GM19395 (cell line): Measurements from ENCODE around the gene MAD1L1.

Source experiments
- ATAC-seq: cut with Tn5 transposase; IDR thresholded peaks from one replicate; pipeline ENCODE4 v1.9.1; 2021; ENCODE audit warnings: mild to moderate bottlenecking, moderate library complexity; ENCODE audit not compliant: unreplicated experiment

The MAD1L1 gene

GRCh38 chr7:2158331-2159175 is 74.2 kb downstream of the MAD1L1 start:
- no peak for ATAC-seq

- no peak for ATAC-seq
These were observed 75.1 kb downstream of the MAD1L1 start for GRCh38 chr7:2157473-2158279.

GRCh38 chr7:2156756-2157472 is 75.8 kb downstream of the MAD1L1 start:
- ATAC-seq, result no peak

DNA sequence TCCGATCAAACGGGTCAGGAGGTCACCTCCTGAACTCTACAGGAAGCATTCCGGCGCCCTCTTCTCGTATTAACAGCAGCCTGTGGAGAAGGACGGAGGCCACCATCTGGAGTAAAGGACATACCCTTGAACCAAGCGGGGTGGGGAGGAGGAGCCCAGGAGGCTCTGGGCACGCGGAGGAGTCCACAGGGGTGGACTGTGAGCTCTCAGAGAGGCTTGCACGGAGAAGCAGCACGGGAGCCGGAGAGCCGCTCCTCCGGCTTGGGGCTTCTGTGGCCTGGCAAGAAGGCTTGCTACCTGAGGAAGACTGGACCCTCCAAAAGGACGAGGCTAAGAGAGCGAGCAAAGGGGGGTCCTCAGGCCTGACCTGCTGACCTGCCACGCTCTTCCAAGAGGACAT is 77.9 kb downstream of the MAD1L1 start:
- no peak for ATAC-seq

- ATAC-seq, result no peak
These were observed 78.6 kb downstream of the MAD1L1 start for GRCh38 chr7:2154121-2154520.

DNA sequence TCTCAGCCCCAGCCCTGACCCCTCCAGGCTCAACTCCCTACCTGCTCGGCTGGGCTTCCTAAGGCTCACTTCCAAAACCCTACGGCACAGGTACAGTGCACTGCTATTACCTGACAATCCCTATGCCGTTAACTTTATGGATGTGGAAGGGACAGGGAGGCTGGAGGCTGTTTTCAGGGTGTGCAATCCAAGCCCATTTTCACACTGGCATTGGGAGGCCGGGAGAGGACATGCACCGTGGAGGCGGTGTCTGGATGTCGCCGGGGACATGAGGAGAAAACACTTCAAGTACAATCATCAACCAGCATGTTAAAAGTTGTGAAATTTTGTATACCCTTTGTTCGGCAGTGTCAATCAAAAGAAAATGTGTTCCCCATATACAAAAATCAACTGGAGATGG is 80.1 kb downstream of the MAD1L1 start:
- no peak for ATAC-seq

DNA sequence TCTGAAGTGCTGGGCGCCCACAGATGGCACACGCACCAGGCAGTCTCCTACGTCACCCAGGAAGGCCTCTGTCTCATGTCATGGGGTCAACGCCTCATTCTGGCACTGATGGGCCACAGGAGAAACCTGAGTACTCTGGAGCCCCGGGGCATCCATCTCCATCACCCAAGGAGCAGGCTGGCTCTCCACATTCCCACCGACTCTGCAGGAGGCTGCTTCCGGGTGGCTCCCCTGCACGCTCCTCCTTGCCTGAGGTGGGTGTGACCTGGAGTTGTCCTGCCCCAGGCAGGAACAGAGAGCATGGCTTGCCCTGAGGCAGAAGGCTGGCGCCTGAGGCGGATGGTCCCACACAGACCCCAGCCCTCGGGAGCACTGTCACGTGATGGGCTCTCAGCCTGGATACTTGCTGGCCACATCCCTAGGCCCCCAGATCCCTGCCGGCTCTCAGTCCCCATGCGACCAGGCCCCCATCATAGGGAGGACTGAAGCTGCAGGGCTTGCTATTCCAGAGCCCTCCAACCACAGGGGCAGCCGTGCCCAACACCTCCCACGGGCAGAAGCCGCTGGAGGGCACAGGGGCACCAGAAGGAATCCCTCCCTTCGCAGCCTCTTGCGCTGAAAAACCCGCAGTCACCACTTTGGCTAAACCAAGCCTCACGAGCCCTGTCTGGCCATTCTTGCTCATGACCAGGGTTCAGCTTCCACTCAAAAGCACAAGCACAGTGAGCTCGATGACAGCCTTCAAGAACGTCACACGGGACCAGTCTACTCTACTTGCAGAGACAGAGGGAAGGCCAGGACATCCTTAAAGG is 80.7 kb downstream of the MAD1L1 start:
- ATAC-seq, result no peak

GRCh38 chr7:2151237-2151636 is 81.5 kb downstream of the MAD1L1 start:
- ATAC-seq, result no peak

DNA sequence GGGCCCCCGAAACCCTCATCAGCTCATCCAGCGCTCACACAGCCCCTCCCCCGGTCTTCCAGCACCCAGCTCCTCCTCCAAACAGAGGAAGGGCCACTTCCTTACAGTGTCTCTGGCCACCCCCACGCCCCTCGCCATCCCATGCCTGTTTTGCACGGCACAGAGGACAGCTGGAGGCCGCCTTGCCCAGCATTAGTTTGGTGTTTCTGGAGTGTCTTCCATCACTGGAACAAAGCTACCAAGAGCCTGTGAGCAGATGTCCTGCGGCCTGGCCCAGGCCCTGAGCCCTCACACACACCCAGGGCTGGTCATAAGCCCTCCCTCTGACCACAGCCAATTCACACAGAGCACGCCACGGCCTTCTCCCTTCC is 82.3 kb downstream of the MAD1L1 start:
- no peak for ATAC-seq

GRCh38 chr7:2149672-2150444 is 82.9 kb downstream of the MAD1L1 start:
- ATAC-seq, result no peak

- ATAC-seq, result no peak
These were observed 83.9 kb downstream of the MAD1L1 start for GRCh38 chr7:2148814-2149213.

DNA sequence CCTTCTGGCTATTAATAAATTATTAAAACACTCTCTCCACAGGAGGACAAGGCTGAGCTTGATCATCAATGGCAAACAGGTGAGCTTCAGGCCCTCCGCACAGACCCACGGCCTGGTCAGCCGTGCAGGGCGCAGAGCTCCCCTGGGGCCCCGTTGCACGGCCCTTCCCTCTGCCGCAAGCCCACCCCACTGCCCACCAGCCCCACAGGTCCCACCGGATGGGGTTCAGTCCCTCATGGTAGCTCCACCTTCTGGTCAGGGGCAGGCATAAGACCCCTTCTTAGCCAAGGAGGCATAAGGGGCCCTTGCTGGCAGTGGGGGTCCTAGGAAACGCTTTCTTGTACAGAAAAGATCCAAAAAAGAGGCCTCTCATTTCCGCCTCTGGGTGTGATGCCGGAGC is 84.6 kb downstream of the MAD1L1 start:
- ATAC-seq, result no peak

GRCh38 chr7:2146676-2147472 is 85.9 kb downstream of the MAD1L1 start:
- no peak for ATAC-seq

GRCh38 chr7:2145835-2146580 is 86.7 kb downstream of the MAD1L1 start:
- no peak for ATAC-seq

DNA sequence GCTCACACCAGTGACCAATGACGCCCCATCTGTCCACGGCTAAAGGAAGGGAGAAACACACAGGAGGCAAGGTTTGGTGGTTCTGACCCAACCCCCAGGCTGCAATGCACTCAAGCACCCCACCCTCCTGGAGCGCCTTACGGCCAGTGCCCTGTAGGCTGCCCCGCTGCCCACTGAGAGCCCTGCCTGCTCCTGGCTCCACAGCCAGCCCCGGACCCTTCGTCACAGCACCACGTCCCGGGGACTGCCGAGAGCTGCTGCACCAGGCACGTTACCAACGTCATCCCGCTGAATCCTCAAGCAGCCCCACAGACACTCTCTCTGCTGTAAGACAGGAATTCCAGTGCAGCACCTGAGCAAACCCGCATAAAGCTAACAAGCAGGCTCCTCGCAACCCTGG is 87.8 kb downstream of the MAD1L1 start:
- ATAC-seq, result no peak

GRCh38 chr7:2143981-2144595 is 88.7 kb downstream of the MAD1L1 start:
- no peak for ATAC-seq

- ATAC-seq, result no peak
These were observed 89.3 kb downstream of the MAD1L1 start for GRCh38 chr7:2143450-2143849.

DNA sequence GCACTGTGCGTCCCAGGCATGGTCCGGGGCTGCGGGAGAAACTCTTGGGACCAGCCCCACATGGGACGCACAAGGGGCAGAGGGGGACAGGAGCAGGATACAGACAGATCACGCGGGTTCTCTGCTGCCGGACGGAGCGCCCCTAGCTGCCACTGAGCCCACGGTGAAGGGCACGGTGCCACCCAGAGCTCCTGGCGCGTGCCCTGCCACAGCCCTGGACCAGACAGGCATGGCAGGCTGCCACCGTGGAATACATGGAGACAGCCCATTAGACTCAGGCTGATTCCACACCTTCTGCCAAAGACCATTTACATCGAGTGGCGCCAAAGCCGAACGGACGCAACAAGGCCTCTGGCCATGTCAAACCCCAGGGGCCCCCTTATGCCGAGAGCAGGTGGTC is 90.4 kb downstream of the MAD1L1 start:
- ATAC-seq, result no peak
